MCF 10A (cell line): ENCODE results near the gene WDR83. TPM values are rescaled to one million over a fixed set of nuclear protein-coding genes. Genes with fewer than 3 reads are reported as not detected.

ENCODE experiments used
- BruUV-seq: library from RNA; stranded (reverse); fragments of 400-500 nt; replicated peaks from 2 replicates; lab custom pipeline; 2021; lab: Mats Ljungman, UMichigan
- CTCF ChIA-PET: fragments of 300-600 bp; sonication (Branson Sonifier 250); formaldehyde crosslinking; extraction: SDS; loops from one replicate; lab custom pipeline; 2021; ENCODE audit warnings: antibody characterized with exemption, inconsistent platforms; lab: Yijun Ruan, JAX
- POLR2A ChIA-PET: fragments of 300-600, 350-650 bp; sonication (Branson Sonifier 250); formaldehyde crosslinking; extraction: SDS; loops from one replicate; lab custom pipeline; 2020; ENCODE audit warnings: antibody characterized with exemption, inconsistent platforms; lab: Yijun Ruan, JAX
- DNase-seq: peaks from one replicate; pipeline ENCODE4 v3.0.0-alpha.2; 2018; ENCODE audit not compliant: unreplicated experiment
- H3K27ac Mint-ChIP-seq: one replicate; pipeline ENCODE4 v1.8.0; 2022; ENCODE audit warnings: mild to moderate bottlenecking, low read depth, mixed read lengths; ENCODE audit not compliant: unreplicated experiment
- H3K27me3 Mint-ChIP-seq: one replicate; pipeline ENCODE4 v1.8.0; 2022; ENCODE audit warnings: mixed read lengths; ENCODE audit not compliant: insufficient read depth, unreplicated experiment
- H3K36me3 Mint-ChIP-seq: one replicate; pipeline ENCODE4 v1.8.0; 2022; ENCODE audit warnings: mild to moderate bottlenecking, moderate library complexity, mixed read lengths; ENCODE audit not compliant: insufficient read depth, unreplicated experiment
- H3K4me1 Mint-ChIP-seq: one replicate; pipeline ENCODE4 v1.8.0; 2022; ENCODE audit warnings: mixed read lengths; ENCODE audit not compliant: insufficient read depth, unreplicated experiment
- H3K4me3 Mint-ChIP-seq: one replicate; pipeline ENCODE4 v1.8.0; 2022; ENCODE audit warnings: mild to moderate bottlenecking, moderate library complexity, mixed read lengths; ENCODE audit not compliant: unreplicated experiment
- H3K9me3 Mint-ChIP-seq: one replicate; pipeline ENCODE4 v1.8.0; 2022; ENCODE audit warnings: mixed read lengths; ENCODE audit not compliant: unreplicated experiment
- intact Hi-C: fragments of 100-400 bp; cut with micrococcal nuclease; formaldehyde crosslinking; loops from 2 replicates; pipeline ENCODE4 v1.14.1; 2022
- total RNA-seq: library from RNA; stranded (reverse); gene quantifications from 2 replicates; pipeline ENCODE4 v1.2.3, GENCODE V29; 2022
- TF ChIP-seq, protein P1 (sequence below): fragments of 200-600 bp; IDR thresholded peaks from one replicate; pipeline ENCODE4 v1.8.0; 2022; ENCODE audit warnings: antibody characterized with exemption, mild to moderate bottlenecking; ENCODE audit not compliant: unreplicated experiment

The WDR83 gene
- total RNA-seq, 1 experiment from 2014 or later = 11.7 TPM

DNA sequence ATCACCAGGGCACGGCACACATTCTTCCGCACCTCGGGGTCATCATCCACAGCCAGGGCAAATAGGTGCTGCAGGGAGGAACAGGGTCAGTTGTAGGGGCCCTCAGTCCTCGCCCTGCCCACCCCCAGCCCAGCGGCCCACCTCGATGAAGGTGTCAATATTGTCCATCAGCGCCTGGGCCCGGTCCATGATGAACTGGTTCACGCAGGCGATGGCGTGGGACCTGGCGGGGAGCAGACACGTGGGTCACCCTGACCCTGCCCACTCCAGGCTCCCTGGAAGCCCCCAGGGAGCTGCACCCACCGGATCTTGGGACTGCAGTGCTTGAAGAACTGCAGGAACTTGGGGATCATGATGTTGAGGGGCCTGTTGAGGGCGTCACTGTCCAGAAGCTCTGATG is 48.5 kb downstream of the WDR83 start:
- intact Hi-C loops = no loop called here
- TF ChIP-seq, protein P1, sequence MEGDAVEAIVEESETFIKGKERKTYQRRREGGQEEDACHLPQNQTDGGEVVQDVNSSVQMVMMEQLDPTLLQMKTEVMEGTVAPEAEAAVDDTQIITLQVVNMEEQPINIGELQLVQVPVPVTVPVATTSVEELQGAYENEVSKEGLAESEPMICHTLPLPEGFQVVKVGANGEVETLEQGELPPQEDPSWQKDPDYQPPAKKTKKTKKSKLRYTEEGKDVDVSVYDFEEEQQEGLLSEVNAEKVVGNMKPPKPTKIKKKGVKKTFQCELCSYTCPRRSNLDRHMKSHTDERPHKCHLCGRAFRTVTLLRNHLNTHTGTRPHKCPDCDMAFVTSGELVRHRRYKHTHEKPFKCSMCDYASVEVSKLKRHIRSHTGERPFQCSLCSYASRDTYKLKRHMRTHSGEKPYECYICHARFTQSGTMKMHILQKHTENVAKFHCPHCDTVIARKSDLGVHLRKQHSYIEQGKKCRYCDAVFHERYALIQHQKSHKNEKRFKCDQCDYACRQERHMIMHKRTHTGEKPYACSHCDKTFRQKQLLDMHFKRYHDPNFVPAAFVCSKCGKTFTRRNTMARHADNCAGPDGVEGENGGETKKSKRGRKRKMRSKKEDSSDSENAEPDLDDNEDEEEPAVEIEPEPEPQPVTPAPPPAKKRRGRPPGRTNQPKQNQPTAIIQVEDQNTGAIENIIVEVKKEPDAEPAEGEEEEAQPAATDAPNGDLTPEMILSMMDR = no peak
- Mint-ChIP-seq H3K4me1 (no peaks in the 10 kb centered on the region), H3K27ac (no peak overlapping the region), H3K27me3 (no peaks in the 10 kb centered on the region), H3K36me3 (peaks cover 88% of the 10 kb centered on the region), H3K9me3 (no peaks in the 10 kb centered on the region), H3K4me3 (no peak overlapping the region)
- ChIA-PET POLR2A (interaction anchor here (0.6 to 1.7 kb wide), 2 partner anchors 12 to 18 kb away, joined by 3 to 5 read pairs; partner anchors contain the start of gene FBXW9), CTCF (interaction anchor here (0.7 to 0.9 kb wide), 2 partner anchors 43 to 81 kb away, joined by 3 to 4 read pairs; no protein-coding TSS in a partner anchor)
- DNase-seq = no peak
- BruUV-seq = no TSS peak

DNA sequence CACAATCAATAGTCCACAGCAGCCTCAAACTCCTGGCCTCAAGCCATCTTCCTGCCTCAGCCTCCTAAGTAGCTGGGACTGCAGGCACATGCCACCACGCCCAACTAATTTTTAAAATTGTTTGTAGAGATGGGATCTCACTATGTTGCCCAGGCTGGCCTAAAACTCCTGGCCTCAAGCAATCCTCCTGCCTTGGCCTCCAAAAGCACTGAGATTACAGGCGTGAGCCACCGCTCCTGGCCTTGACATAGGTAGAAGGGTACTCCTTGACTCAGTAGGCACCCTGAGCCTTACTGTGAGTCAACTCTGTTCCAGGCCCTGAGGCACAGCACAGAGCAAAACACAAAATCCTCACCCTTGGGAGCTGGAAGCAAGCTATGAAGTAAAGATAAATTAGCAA is 49.3 kb downstream of the WDR83 start:
- Mint-ChIP-seq H3K36me3 (peaks cover 87% of the 10 kb centered on the region), H3K4me3 (no peak overlapping the region), H3K4me1 (peaks cover 6% of the 10 kb centered on the region), H3K9me3 (no peaks in the 10 kb centered on the region), H3K27me3 (no peaks in the 10 kb centered on the region), H3K27ac (no peak overlapping the region)
- ChIA-PET POLR2A (interaction anchor here (1.7 kb wide), 1 partner anchor 19 kb away, joined by 5 read pairs; the partner anchor contains the start of gene FBXW9), CTCF (interaction anchor here (0.7 to 2.2 kb wide), 5 partner anchors 42 to 132 kb away, joined by 3 to 6 read pairs (median 4); no protein-coding TSS in a partner anchor)
- intact Hi-C loops = no loop called here
- TF ChIP-seq, protein P1 = no peak
- no peak for DNase-seq
- BruUV-seq = no TSS peak

DNA sequence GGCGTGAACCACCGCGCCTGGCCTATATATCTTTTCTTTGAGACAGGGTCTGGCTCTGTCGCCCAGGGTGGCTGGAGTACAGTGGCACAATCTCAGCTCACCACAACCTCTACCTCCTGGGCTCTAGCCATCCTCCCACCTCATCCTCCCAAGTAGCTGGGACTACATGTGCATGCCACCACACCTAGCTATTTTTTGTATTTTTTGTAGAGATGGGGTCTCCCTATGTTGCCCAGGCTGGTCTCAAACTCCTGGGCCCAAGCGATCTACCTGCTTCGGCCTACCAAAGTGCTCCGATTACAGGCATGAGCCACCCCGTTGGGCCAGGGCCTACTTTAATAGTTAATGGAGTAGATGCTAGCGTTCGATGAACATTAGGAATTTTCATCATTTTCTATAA is 53.7 kb downstream of the WDR83 start:
- ChIA-PET CTCF (interaction anchor here (1.1 to 1.7 kb wide), 3 partner anchors 13 to 127 kb away, joined by 3 to 4 read pairs (median 3); no protein-coding TSS in a partner anchor), POLR2A (interaction anchor here (0.6 to 6.5 kb wide), 9 partner anchors 11 to 236 kb away, joined by 3 to 235 read pairs (median 3); partner anchors contain the start of genes DHPS, FBXW9, GADD45GIP1 and GET3)
- Mint-ChIP-seq H3K4me3 (peak overlapping the region; percentile 96), H3K27ac (peak overlapping the region; percentile 96), H3K9me3 (no peaks in the 10 kb centered on the region), H3K36me3 (peaks cover 68% of the 10 kb centered on the region), H3K4me1 (peaks cover 12% of the 10 kb centered on the region), H3K27me3 (no peaks in the 10 kb centered on the region)
- DNase-seq = no peak
- intact Hi-C loops = loop anchor here (5.0 kb wide), 1 partner anchor 72 kb away; the partner anchor contains the start of gene JUNB
- TF ChIP-seq, protein P1 = no peak
- no TSS peak for BruUV-seq

DNA sequence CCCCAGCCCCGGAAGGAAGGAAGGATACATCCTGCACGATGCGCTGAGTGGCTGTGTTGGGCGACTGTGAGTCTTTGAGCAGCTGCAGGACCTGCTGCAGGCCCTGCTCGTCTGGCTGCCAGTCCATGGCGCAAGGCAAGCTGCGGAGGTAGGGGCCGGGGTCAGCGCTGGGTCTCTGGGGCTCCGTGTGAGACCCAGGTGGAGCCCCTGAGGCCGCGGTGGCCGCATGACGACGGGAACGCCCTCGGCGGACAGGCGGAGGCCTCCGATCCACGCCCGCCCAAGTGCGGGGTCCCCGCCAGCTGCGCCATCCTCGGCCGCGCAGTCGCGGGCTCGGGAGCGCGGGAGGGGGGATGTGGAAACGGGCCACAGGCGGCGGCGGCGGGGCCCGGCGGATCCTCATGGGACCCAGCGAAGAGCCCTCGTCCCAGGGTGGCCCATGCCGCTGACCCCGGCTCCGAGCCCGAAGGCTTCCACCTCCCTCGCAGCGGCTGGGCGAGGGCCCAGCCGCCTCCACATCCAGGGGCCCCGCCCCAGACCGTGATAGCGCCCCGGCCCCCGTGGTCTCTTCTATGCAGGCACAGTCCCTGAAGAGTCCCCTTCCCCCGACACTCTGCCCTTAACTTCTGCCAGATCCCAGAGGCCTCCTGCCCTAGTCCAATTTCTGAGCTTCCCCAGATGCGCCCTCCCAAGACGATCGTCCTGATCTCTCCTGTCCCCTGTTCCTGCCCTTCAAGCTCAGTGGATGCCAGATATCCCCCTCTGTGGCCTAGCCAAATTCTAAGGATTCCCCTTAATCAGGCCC is 54.4 kb downstream of the WDR83 start:
- H3K4me3 Mint-ChIP-seq = peak overlapping the region; percentile 96
- ChIA-PET CTCF (interaction anchor here (0.7 to 3.8 kb wide), 5 partner anchors 9 to 38 kb away, joined by 3 to 32 read pairs (median 4); partner anchors contain the start of gene TRIR), POLR2A (interaction anchor here (0.6 to 6.5 kb wide), 18 partner anchors 12 to 581 kb away, joined by 3 to 235 read pairs (median 3); partner anchors contain the start of genes DHPS, FBXW9, GADD45GIP1 and GET3)
- BruUV-seq = no TSS peak
- H3K27ac Mint-ChIP-seq = peak overlapping the region; percentile 96
- no peaks in the 10 kb centered on the region for H3K27me3 Mint-ChIP-seq
- DNase-seq = peak; percentile 27
- TF ChIP-seq, protein P1 = no peak
- H3K4me1 Mint-ChIP-seq = peaks cover 12% of the 10 kb centered on the region
- intact Hi-C loops = loop anchor here (5.0 kb wide), 1 partner anchor 71 kb away; the partner anchor contains the start of gene JUNB
- H3K9me3 Mint-ChIP-seq = no peaks in the 10 kb centered on the region
- peaks cover 61% of the 10 kb centered on the region for H3K36me3 Mint-ChIP-seq
